ENCODE measurements around the gene SLC39A1. TPM values are rescaled to one million over a fixed set of nuclear protein-coding genes. Genes with fewer than 3 reads are reported as not detected.

The SLC39A1 gene
- total RNA-seq, 2 experiments from 2014 or later, result 41.6 to 44.2 TPM

DNA sequence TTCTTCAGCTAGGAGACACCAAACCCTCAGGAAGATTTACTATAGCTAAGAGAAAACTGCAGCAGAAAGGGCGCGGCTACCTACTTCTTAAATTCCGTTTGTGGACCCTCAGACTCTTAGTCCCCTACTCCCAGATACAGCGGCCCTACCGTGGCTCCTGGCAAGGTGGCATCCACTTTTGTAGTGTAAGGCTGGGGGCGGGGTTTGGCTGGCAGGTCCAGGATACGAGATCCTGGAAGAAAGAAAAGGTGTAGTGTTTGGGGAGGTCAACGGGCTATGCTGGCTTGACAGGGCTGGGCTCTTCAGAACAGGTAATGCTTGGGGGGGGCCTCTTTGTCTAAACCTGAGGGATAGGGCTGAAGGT is 4.6 kb upstream of the SLC39A1 start:
- no peaks in the 10 kb centered on the region for H3K9me3 ChIP-seq (ENCODE audit: low read length)
- H3K4me2 ChIP-seq (ENCODE audit: low read length), result peak overlapping the region; percentile 100
- peak overlapping the region; percentile 89 for H3K27ac ChIP-seq (ENCODE audit: low read depth, low read length, poor library complexity, severe bottlenecking)
- no peaks in the 10 kb centered on the region for H4K20me1 ChIP-seq (ENCODE audit: insufficient read depth, low read length)
- no peak for TF ChIP-seq EZH2phosphoT487 (IDR thresholded peaks at IDR 0.05; ENCODE audit: borderline replicate concordance, low read depth, low read length)
- peak; percentile 7; the same call in 1 of the 2 replicates for TF ChIP-seq CTCF (conservative IDR thresholded peaks at IDR 0.05; ENCODE audit: low read length)
- ChIA-PET POLR2A (interaction anchor here (0.7 to 4.7 kb wide), 6 partner anchors 9 to 46 kb away, joined by 3 to 54 read pairs (median 12); partner anchors contain the start of genes DENND4B, GATAD2B, JTB and RPS27), CTCF (ENCODE audit: unreplicated experiment) (interaction anchor here (2.0 kb wide), 1 partner anchor 22 kb away, joined by 6 read pairs; the partner anchor contains the start of gene DENND4B)
- BruUV-seq (replicated peaks), result TSS peak; percentile 63
- no peak for DNase-seq (ENCODE audit: low spot score)
- intact Hi-C loops (cut with micrococcal nuclease; ENCODE audit: unreplicated experiment), result loop anchor here (1.0 kb wide), 2 partner anchors 9 to 45 kb away; partner anchors contain the start of gene JTB
- peaks cover 15% of the 10 kb centered on the region for H3K36me3 ChIP-seq (ENCODE audit: insufficient read depth, low read length)
- peaks cover 37% of the 10 kb centered on the region for H3K79me2 ChIP-seq (ENCODE audit: insufficient read depth, low read depth, low read length)
- H2AFZ ChIP-seq (ENCODE audit: low read length), result peak overlapping the region; percentile 77; the same call in 1 of the 2 replicates
- peak overlapping the region; percentile 78 for H3K4me3 ChIP-seq (ENCODE audit: low read depth, low read length, poor library complexity, severe bottlenecking)
- H3K9me2 ChIP-seq (ENCODE audit: insufficient read depth, low read length), result no peaks in the 10 kb centered on the region
- peaks cover 40% of the 10 kb centered on the region for H3K4me1 ChIP-seq (ENCODE audit: insufficient read depth, low read length, poor library complexity, severe bottlenecking)

DNA sequence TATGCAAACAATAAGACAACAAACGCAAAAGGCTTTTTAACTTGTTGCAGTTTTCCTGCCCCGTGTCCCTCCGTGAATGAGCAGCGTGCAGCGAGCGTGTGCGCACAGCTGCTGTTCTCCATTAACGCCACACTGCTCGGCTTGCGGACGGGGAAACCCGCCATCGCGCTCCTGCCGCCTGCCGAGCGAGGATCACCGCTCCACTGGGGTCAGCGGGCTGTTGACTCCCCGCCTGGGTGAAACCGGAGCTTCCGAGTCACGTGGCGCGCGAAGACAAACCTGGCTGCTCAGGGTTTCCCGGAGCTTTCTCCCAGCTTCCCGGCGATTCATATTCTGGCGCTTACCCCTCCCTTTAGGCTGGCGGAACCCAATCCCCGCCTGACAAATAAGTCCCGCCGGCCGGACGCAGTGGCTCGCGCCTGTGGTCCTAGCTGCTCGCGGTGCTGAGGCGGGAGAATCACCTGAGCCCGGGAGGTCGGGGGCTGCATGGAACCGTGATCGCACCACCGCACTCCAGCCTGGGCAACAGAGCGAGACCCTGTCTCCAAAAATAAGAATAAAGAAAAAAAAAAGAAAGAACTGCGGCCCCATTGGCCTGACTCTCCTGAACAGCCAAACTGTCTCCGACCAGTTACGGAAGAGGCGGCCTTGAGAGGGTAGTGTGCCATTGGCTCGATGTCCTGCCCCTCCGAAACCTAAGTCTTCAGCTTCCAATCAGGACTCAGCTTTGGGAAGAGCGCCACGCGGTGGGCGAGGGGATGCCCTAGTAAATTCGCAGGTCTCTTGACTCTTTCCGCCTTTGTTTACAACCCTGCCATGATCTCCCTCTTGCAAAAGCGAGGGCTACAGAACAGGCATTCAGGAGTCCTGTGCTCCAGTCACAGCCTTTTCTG is 4.0 kb upstream of the SLC39A1 start, which contains the start of gene CREB3L4:
Gene CREB3L4 (plus strand): TSS at position 796 of the 893 bp plus-strand sequence. CDS start 624 bp downstream, outside the sequence.
- TF ChIP-seq EZH2phosphoT487 (IDR thresholded peaks at IDR 0.05; ENCODE audit: borderline replicate concordance, low read depth, low read length), result no peak
- TF ChIP-seq CTCF (conservative IDR thresholded peaks at IDR 0.05; ENCODE audit: low read length), result peak; percentile 67
- Histone ChIP-seq H4K20me1 (ENCODE audit: insufficient read depth, low read length) (no peaks in the 10 kb centered on the region), H3K79me2 (ENCODE audit: insufficient read depth, low read depth, low read length) (peaks cover 43% of the 10 kb centered on the region), H3K9me3 (ENCODE audit: low read length) (no peaks in the 10 kb centered on the region), H3K4me1 (ENCODE audit: insufficient read depth, low read length, poor library complexity, severe bottlenecking) (peaks cover 40% of the 10 kb centered on the region), H2AFZ (ENCODE audit: low read length) (peak within 1 kb of the TSS; percentile 77; the same call in 1 of the 2 replicates), H3K9me2 (ENCODE audit: insufficient read depth, low read length) (no peaks in the 10 kb centered on the region), H3K4me3 (ENCODE audit: low read depth, low read length, poor library complexity, severe bottlenecking) (peak within 1 kb of the TSS; percentile 78), H3K36me3 (ENCODE audit: insufficient read depth, low read length) (peaks cover 11% of the 10 kb centered on the region; the same call in 1 of the 2 replicates), H3K4me2 (ENCODE audit: low read length) (peak within 1 kb of the TSS; percentile 100), H3K27ac (ENCODE audit: low read depth, low read length, poor library complexity, severe bottlenecking) (peak within 1 kb of the TSS; percentile 89)
- intact Hi-C loops (cut with micrococcal nuclease; ENCODE audit: unreplicated experiment), result loop anchor here (1.0 kb wide), 2 partner anchors 10 to 44 kb away; partner anchors contain the start of gene JTB
- BruUV-seq (replicated peaks), result TSS peak; percentile 87
- CTCF ChIA-PET (ENCODE audit: unreplicated experiment), result interaction anchor here (2.0 kb wide), 1 partner anchor 21 kb away, joined by 6 read pairs; the partner anchor contains the start of gene DENND4B
- peak; percentile 98 for DNase-seq (ENCODE audit: low spot score)
- POLR2A ChIA-PET, result interaction anchor here (0.6 to 4.7 kb wide), 10 partner anchors 9 to 972 kb away, joined by 3 to 54 read pairs (median 8); partner anchors contain the start of genes DENND4B, GATAD2B, JTB and RPS27
